Renal pelvis (tissue), 4 donors: ENCODE measurements around the gene GPR142. TPM values are rescaled to one million over a fixed set of nuclear protein-coding genes. Genes with fewer than 3 reads are reported as not detected.

Experiments
- DNase-seq: peaks from one replicate; pipeline ENCODE4 v3.0.0-alpha.2; 2013
- polyA plus RNA-seq, 3 donors: library from polyadenylated mRNA; unstranded; fragments of 120-200 nt; gene quantifications; one replicate each; pipeline ENCODE4 v1.2.1, GENCODE V29; 2013; ENCODE audit not compliant: insufficient read length in 3 of 3

The GPR142 gene
- polyA plus RNA-seq, 3 donors: 0.16 to 0.25 TPM; not detected in 1

DNA sequence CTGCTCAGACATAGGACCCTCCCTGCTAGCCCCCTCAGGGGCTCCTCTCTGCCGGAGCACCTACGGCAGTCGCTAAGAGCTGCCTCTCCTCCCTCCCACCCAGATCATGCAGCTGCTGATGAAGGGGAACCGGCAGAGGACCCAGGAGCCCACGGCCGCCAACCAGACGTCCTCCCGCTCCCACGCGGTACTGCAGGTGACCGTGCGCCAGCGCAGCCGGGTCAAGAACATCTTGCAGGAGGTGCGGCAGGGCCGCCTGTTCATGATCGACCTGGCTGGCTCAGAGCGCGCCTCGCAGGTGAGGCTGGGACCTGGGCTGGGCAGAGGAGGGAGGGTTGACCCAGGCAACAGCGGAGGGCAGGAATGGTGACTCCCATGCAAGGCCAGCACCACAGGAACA, 22.6 kb upstream of the GPR142 start:
- DNase-seq: no peak

- no peak for DNase-seq
Measured at GRCh38 chr17:74345433-74346241, 21.7 kb upstream of the GPR142 start.

DNA sequence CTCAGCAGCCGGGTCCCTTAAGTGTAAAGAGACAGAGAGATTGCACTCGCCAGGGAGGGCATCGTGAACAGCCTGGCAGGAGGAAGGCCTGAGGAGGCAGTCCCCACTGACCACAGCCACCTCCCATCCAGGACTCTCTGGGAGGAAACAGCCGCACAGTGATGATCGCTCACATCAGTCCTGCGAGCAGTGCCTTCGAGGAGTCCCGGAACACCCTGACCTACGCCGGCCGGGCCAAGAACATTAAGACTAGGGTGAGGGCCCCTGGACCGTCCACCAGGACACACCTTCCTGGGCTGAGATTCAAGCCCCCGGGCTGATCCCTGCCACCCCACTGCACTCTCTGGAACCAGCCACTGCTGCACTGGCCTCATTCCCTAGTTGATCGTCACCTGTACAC, 19.7 kb upstream of the GPR142 start:
- no peak for DNase-seq

DNA sequence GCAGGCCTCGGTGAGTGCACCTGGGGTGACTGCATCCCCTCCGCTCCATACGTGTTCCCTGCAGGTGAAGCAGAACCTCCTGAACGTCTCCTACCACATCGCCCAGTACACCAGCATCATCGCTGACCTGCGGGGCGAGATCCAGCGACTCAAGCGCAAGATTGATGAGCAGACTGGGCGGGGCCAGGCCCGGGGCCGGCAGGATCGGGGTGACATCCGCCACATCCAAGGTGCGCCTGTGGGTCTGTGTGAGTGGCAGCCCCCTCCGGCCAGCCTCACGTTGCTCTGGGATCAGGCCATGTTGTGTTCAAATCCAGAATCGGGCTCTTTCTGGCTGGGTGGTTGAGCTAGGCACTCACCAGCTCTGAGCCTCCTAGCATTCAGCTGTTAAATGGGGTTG, 18.2 kb upstream of the GPR142 start:
- no peak for DNase-seq

- DNase-seq: no peak
Measured at GRCh38 chr17:74350486-74350885, 16.8 kb upstream of the GPR142 start.

DNA sequence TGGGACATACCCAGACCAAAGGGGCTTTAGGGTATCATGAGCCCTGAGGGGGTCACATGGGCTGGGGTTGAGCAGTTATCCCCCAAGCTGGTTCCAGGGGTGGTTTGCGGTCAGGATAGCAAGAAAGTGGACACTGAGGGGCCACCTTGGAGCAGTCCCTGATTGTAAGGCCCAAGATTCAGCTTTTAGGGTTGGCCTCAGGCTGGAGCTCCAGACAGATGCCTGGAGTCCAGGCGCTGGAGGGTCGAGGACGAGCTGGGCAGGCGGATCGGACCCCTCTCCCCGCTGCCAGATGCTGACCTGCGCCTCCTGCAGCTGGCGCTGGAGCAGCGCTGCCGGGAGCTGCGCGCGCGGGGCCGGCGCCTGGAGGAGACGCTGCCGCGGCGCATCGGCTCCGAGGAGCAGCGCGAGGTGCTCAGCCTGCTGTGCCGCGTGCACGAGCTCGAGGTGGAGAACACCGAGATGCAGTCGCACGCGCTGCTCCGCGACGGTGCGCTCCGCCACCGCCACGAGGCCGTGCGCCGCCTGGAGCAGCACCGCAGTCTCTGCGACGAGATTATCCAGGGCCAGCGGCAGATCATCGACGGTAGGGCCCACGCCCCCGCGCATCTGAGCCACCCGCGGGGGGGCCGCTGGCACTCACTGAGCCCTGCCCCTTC, 15.6 kb upstream of the GPR142 start:
- DNase-seq: no peak

GRCh38 chr17:74353446-74354060, 13.8 kb upstream of the GPR142 start:
- DNase-seq: no peak

- no peak for DNase-seq
Measured at GRCh38 chr17:74354123-74354522, 13.2 kb upstream of the GPR142 start.

DNA sequence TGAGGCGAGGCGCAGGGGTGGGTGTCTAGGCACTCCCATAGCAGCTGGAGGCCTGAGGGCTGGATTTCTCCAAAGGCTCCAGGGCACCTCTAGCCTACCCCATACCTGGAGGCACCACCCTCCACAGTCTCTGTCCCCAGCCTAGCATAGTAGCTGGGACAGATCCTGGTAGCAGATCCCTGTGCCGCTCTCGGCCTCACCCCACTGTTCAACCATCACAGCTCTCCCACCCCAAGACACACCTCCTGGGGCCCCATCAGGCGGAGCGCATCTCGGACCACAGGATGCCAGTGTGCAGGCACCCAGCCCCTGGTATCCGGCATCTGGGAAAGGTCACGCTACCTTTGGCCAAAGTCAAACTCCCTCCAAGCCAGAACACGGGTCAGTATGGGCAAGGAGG, 12.7 kb upstream of the GPR142 start:
- DNase-seq: no peak

DNA sequence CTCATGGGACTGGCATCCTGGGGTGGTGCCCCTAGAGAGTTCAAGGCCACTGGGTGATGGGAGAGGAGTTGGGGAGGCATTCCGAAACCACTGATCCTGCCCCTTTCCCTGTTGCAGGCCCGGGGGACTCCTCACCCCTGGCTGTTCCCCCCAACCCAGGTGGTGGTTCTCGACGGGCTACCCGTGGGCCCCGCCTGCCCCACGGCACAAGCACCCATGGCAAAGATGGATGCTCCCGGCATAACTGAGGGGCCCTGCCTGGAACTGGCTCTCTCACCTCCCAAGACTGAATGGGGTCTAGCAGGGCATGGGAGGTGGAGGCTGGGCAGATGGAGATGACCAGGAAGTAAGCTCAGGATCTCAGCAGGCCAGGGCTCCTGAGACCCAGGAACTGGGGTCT, 12.2 kb upstream of the GPR142 start:
- DNase-seq: no peak

GRCh38 chr17:74356646-74357465, 10.4 kb upstream of the GPR142 start:
- DNase-seq: no peak

DNA sequence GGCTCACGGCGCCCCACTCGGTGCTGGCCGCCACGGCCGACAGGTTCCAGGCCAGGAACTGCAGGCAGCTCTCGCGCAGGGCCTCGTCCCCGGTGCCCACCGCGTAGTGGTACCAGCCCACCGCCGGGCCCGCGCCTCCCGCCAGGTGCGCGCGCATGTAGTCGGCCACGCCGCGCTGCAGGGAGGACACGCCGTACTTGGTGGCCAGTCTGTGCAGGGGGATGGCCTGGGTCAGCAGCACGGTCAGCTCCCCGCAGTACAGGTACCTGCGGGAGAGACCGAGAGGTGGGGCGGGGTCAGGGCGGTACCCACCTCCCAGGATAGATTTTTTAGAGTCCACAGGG, 9.9 kb upstream of the GPR142 start:
- DNase-seq: no peak

- DNase-seq: no peak
Measured at GRCh38 chr17:74358697-74359096, 8.6 kb upstream of the GPR142 start.

DNA sequence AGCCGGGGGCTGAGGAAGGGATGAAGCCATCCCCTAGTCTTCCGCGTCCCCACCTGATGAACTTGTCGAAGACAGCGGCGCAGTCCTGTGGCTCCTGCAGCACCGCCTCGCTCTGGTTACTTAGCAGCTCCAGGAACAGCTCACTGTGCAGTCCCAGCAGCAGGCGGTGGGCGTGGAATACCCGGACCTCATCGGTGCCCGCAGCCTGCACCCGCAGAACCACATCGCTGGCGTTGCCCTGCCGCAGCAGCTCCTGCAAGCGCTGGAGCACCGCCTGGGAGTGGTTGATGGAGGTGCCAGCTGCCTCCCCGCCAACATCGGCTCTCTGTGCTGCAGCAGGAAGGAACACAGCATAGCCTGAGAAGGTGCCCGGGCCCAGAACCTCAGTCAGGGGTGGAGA, 7.4 kb upstream of the GPR142 start:
- DNase-seq: no peak

- no peak for DNase-seq
Measured at GRCh38 chr17:74360899-74361229, 6.4 kb upstream of the GPR142 start.

GRCh38 chr17:74361230-74362068, 5.9 kb upstream of the GPR142 start, which contains the start of gene BTBD17:
TSS of gene BTBD17 (minus strand) at chr17:74361868. CDS start at chr17:74361819, 49 bp downstream.
- peak; percentile 45 for DNase-seq

GRCh38 chr17:74362069-74362405, 5.3 kb upstream of the GPR142 start:
- no peak for DNase-seq

DNA sequence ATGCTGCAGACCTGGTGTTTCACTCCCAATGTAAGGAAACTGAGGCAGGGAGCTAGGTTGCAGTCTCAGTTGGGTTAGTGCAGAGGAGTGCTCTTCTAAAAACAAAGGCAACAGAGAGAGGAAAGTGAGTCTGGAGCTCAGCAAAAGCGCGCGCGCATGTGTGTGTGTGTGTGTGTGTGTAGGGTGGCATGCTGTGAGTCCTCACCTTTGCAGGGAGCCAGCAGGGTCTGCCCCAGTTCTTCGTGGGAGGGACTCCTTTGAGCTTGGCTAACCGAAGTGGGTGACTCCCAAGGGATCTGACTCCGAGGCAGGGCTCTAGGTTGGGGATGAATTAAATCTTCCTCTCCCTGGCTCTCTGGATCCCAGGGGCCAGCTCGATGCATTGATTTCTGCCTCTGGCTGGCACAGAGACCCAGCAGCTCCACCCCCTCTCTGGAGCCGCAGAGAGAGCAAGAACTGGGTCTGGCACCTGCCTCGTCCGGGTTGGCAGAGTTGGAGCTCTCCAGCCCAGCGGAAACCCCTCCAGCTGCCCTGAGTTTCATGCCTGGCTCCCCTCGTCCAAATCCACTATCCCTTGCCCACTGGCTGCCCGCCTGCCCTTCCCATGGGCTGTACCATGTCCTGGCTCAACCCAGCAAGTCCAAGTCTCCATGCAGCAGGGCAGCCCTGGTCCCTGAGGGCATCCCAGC, 4.4 kb upstream of the GPR142 start:
- DNase-seq: no peak

DNA sequence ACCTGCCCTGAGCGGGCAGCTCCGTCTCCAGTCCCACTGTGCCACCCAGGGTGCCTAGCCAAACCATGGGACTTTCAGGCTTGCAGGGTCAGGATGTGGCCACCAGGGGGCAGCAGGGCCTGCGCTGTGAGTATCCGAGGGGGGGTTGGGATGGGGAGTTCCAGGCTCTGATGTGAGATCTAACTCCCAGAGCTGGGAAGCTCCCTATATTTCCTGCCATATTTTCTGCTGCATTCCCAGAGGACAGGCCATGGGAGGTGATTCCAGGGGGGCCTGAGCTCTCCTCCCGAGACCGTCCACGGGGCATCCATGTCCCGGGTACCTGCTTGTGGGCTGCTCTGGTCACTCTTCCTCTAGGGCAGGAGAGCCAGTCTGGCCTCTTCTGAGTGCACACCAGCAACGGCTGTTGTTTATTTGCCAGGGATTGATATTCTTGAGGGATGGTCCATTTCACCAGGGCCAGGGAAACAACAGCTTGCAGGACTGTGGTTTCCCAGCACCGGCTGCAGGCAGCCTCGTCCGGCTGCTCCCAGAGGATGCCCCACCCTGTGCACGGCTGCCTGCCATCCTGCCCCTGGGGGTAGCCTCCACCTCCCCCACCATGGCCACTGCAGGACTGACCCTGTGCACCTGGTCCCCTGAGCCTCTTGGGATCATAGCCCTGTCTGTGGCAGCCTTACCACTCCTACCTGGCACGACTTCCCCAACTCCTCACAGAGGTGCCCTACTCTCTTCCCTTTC, 1.2 kb downstream of the GPR142 start:
- DNase-seq: no peak

DNA sequence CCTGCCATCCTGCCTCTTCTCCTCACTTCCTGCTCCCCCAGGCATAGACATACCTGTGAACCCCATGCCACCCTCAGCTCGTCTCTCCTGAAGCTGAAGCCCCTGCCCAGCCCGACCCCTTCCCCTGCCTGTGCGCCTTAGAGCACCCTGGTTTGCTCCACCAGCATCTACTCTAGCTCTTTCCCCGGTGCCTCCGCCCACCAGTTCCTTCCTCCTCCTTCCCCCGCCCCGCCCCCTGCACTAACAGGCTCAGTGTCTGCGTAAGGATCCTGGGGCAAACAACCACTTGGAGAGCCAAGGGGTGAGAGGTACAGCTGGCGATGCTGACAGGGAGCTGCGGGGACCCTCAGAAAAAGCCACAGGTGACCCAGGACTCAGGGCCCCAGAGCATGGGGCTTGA, 1.9 kb downstream of the GPR142 start:
- no peak for DNase-seq
